HCT116 (cell line): Measurements from ENCODE around the gene RSPO1. TPM values are rescaled to one million over a fixed set of nuclear protein-coding genes. Genes with fewer than 3 reads are reported as not detected.

Experiments
- ATAC-seq: fragments of 200-7000 bp; cut with Tn5 transposase; 2 replicates; pipeline ENCODE4 v1.9.1; 2020; ENCODE audit warnings: mild to moderate bottlenecking, moderate library complexity
- BruUV-seq: library from RNA; stranded (reverse); fragments of 400-500 nt; replicated peaks from 2 replicates; lab custom pipeline; 2021; lab: Mats Ljungman, UMichigan
- CTCF ChIA-PET: fragments of 300-600 bp; sonication (Branson Sonifier 250); formaldehyde crosslinking; loops from one replicate; lab custom pipeline; 2021; ENCODE audit warnings: antibody characterized with exemption; lab: Charles Lee
- POLR2A ChIA-PET: fragments of 300-600, 350-600 bp; sonication (Branson Sonifier 250); formaldehyde crosslinking; loops from one replicate; lab custom pipeline; 2021; ENCODE audit warnings: antibody characterized with exemption; lab: Charles Lee
- RAD21 ChIA-PET, 2 experiments: fragments of 300-600 bp; sonication (Branson Sonifier 250); formaldehyde crosslinking; loops; one replicate each; lab custom pipeline; 2023; ENCODE audit warnings: low total read pairs in 2 of 2; ENCODE audit not compliant: uncharacterized antibody in 2 of 2, unreplicated experiment in 2 of 2, low non-redundant PET in 1 of 2; lab: Charles Lee
- DNase-seq: peaks from one replicate; pipeline ENCODE4 v3.0.0-alpha.2; 2010; ENCODE audit warnings: low read depth, low spot score
- H2AFZ ChIP-seq: fragments of 200-600 bp; shearing (Covaris generic), sonication (generic); 2 replicates; pipeline ENCODE4 v1.6.1; 2017; ENCODE audit warnings: low read depth, mixed run types, mixed read lengths, antibody characterized with exemption, low read length; ENCODE audit not compliant: poor library complexity, severe bottlenecking
- H3K27ac ChIP-seq: 2 replicates; pipeline ENCODE4 v1.5.1; 2012; ENCODE audit warnings: low read depth, low read length
- H3K27me3 ChIP-seq: fragments of 200-600 bp; sonication (generic); 2 replicates; pipeline ENCODE4 v1.6.1; 2016; ENCODE audit warnings: mixed run types, low read length, mixed read lengths; ENCODE audit not compliant: insufficient read depth
- H3K36me3 ChIP-seq, 2 experiments: fragments of 200-500 bp in 1 of 2; fragments of 200-600 bp in 1 of 2; sonication (Bioruptor generic) in 1 of 2; sonication (generic) in 1 of 2; 2 replicates each; pipeline versions ENCODE4 v1.5.1 to v1.6.1; 2014 to 2016; ENCODE audit warnings: low read length in 2 of 2, inconsistent platforms in 1 of 2, mixed read lengths in 1 of 2, mixed run types in 1 of 2; ENCODE audit not compliant: insufficient read depth in 2 of 2, control insufficient read depth in 1 of 2
- H3K4me1 ChIP-seq, 2 experiments: fragments of 200-600 bp in 1 of 2; sonication (generic) in 1 of 2; 2 replicates each; pipeline versions ENCODE4 v1.5.1 to v1.6.1; 2012 to 2017; ENCODE audit warnings: low read length in 2 of 2, inconsistent platforms in 1 of 2, mild to moderate bottlenecking in 1 of 2, mixed read lengths in 1 of 2, mixed run types in 1 of 2, moderate library complexity in 1 of 2; ENCODE audit not compliant: insufficient read depth in 2 of 2, control insufficient read depth in 1 of 2
- H3K4me2 ChIP-seq: fragments of 200-600 bp; sonication (generic); 2 replicates; pipeline ENCODE4 v1.6.1; 2017; ENCODE audit warnings: mixed run types, low read length, mixed read lengths
- H3K4me3 ChIP-seq, 2 experiments: fragments of 200-600 bp in 1 of 2; sonication (generic) in 1 of 2; replicated peaks in 1 of 2; 2 replicates each; pipeline ENCODE4 v1.5.1; 2011 to 2016; ENCODE audit warnings: low read length in 2 of 2, control low read depth in 1 of 2, low read depth in 1 of 2, mild to moderate bottlenecking in 1 of 2, mixed read lengths in 1 of 2, mixed run types in 1 of 2
- H3K79me2 ChIP-seq: fragments of 200-600 bp; sonication (generic); 2 replicates; pipeline ENCODE4 v1.6.1; 2017; ENCODE audit warnings: mild to moderate bottlenecking, mixed run types, low read length, moderate library complexity, mixed read lengths; ENCODE audit not compliant: insufficient read depth
- H3K9ac ChIP-seq: fragments of 200-600 bp; sonication (generic); 2 replicates; pipeline ENCODE4 v1.6.1; 2016; ENCODE audit warnings: low read length, mixed read lengths
- H3K9me2 ChIP-seq: fragments of 200-600 bp; sonication (generic), shearing (Covaris generic); 2 replicates; pipeline ENCODE4 v1.6.1; 2017; ENCODE audit warnings: mixed run types, mild to moderate bottlenecking, moderate library complexity; ENCODE audit not compliant: insufficient read depth
- H3K9me3 ChIP-seq, 2 experiments: fragments of 200-500 bp in 1 of 2; fragments of 200-600 bp in 1 of 2; sonication (Bioruptor generic) in 1 of 2; sonication (generic) in 1 of 2; 2 replicates each; pipeline ENCODE4 v1.6.1; 2014 to 2017; ENCODE audit warnings: low read length in 2 of 2, mixed read lengths in 2 of 2, inconsistent platforms in 1 of 2, low read depth in 1 of 2, mild to moderate bottlenecking in 1 of 2, mixed run types in 1 of 2, moderate library complexity in 1 of 2; ENCODE audit not compliant: control insufficient read depth in 1 of 2, insufficient read depth in 1 of 2
- H4K20me1 ChIP-seq: fragments of 200-600 bp; sonication (generic), shearing (Covaris generic); 2 replicates; pipeline ENCODE4 v1.6.1; 2017; ENCODE audit warnings: mixed run types, mild to moderate bottlenecking, moderate library complexity; ENCODE audit not compliant: insufficient read depth
- CBX3 ChIP-seq: IDR thresholded peaks from 2 replicates; pipeline ENCODE4 v1.6.1; 2012; ENCODE audit warnings: low read depth
- CEBPB ChIP-seq: IDR thresholded peaks from 2 replicates; pipeline ENCODE4 v1.6.1; 2012; ENCODE audit warnings: low read depth
- EGR1 ChIP-seq: IDR thresholded peaks from 2 replicates; pipeline ENCODE4 v1.6.1; 2012; ENCODE audit warnings: low read depth
- ELF1 ChIP-seq: IDR thresholded peaks from 2 replicates; pipeline ENCODE4 v1.6.1; 2012; ENCODE audit warnings: low read depth, borderline replicate concordance
- EZH2 ChIP-seq: fragments of 200-600 bp; sonication (generic); IDR thresholded peaks from 2 replicates; pipeline ENCODE4 v1.6.1; 2017; ENCODE audit warnings: antibody characterized with exemption, mixed run types
- JUND ChIP-seq: IDR thresholded peaks from 2 replicates; pipeline ENCODE4 v1.6.1; 2012
- MAX ChIP-seq: IDR thresholded peaks from 2 replicates; pipeline ENCODE4 v1.6.1; 2012
- POLR2A ChIP-seq: IDR thresholded peaks from 2 replicates; pipeline ENCODE4 v1.7.0; 2011; ENCODE audit warnings: borderline replicate concordance; ENCODE audit not compliant: insufficient read depth, insufficient read length; ENCODE audit errors: extremely low read depth
- POLR2AphosphoS5 ChIP-seq: IDR thresholded peaks from 2 replicates; pipeline ENCODE4 v1.6.1; 2011; ENCODE audit warnings: mild to moderate bottlenecking, low read depth, low read length, moderate library complexity
- RAD21 ChIP-seq: IDR thresholded peaks from 2 replicates; pipeline ENCODE4 v1.6.1; 2012; ENCODE audit warnings: low read depth, mild to moderate bottlenecking
- SP1 ChIP-seq: IDR thresholded peaks from 2 replicates; pipeline ENCODE4 v1.6.1; 2012; ENCODE audit warnings: low read depth
- TCF7L2 ChIP-seq: IDR thresholded peaks from 2 replicates; pipeline ENCODE4 v1.7.0; 2011; ENCODE audit warnings: borderline replicate concordance, inconsistent platforms; ENCODE audit not compliant: insufficient read depth, insufficient read length; ENCODE audit errors: extremely low read depth
- YY1 ChIP-seq: IDR thresholded peaks from 2 replicates; pipeline ENCODE4 v1.6.1; 2011; ENCODE audit warnings: low read length, low read depth, moderate library complexity, mild to moderate bottlenecking; ENCODE audit not compliant: insufficient replicate concordance; ENCODE audit errors: extremely low read depth
- ZBTB33 ChIP-seq: IDR thresholded peaks from 2 replicates; pipeline ENCODE4 v1.6.1; 2011; ENCODE audit warnings: mild to moderate bottlenecking, low read length, moderate library complexity; ENCODE audit not compliant: insufficient replicate concordance; ENCODE audit errors: extremely low read depth
- ZFX ChIP-seq: fragments of 450-650 bp; IDR thresholded peaks from 2 replicates; pipeline ENCODE4 v1.6.1; 2017
- ZNF274 ChIP-seq: fragments of 200-500 bp; sonication (Bioruptor generic); IDR thresholded peaks from 2 replicates; pipeline ENCODE4 v1.6.1; 2014; ENCODE audit warnings: mild to moderate bottlenecking, low read depth, low read length, inconsistent platforms
- intact Hi-C: fragments of 100-400 bp; cut with micrococcal nuclease; formaldehyde crosslinking; loops from 2 replicates; pipeline ENCODE4 v1.10.0; 2022
- total RNA-seq: library from RNA; stranded (reverse); gene quantifications from one replicate; pipeline ENCODE4 v1.2.1, GENCODE V29; 2021; ENCODE audit not compliant: unreplicated experiment

Gene RSPO1
- total RNA-seq, 1 experiment from 2014 or later = 0.15 TPM

DNA sequence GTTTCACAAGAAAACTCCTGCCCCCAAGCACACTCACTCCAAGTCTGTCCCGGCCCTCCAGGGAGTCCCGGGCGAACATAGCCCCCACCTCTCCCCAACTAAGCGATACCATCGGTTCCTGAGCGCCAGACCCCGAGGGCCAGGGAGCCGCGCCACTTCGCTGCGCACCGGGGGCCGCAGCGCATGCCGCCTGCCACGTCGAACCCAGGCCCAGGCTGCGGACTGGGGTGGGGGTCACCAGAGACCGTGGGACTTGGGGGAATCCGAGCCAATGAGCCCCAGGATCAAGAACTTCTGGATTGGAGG is 801 bp downstream of the RSPO1 start (continued):
- TF ChIP-seq TCF7L2 (no peak), RAD21 (no peak), POLR2A (no peak)

- H2AFZ ChIP-seq = no peak overlapping the region
- H3K4me3 ChIP-seq = no peak overlapping the region
- H4K20me1 ChIP-seq = no peaks in the 10 kb centered on the region
- H3K79me2 ChIP-seq = no peaks in the 10 kb centered on the region
- no peak overlapping the region for H3K27ac ChIP-seq
- no peak overlapping the region for H3K4me2 ChIP-seq
- intact Hi-C loops = no loop called here
- no peaks in the 10 kb centered on the region for H3K9me3 ChIP-seq
- TF ChIP-seq JUND (no peak), SP1 (no peak), TCF7L2 (no peak), ZNF274 (no peak)
- ATAC-seq = no peak
- ChIA-PET CTCF (no interaction called here), RAD21 (no interaction called here), POLR2A (no interaction called here)
- no peaks in the 10 kb centered on the region for H3K9me2 ChIP-seq
- no peak for DNase-seq
- BruUV-seq = no TSS peak
- H3K27me3 ChIP-seq = peaks cover 48% of the 10 kb centered on the region
- H3K36me3 ChIP-seq = no peaks in the 10 kb centered on the region
- no peaks in the 10 kb centered on the region; a peak in 1 of 4 replicates for H3K4me1 ChIP-seq
- no peak overlapping the region for H3K9ac ChIP-seq
Measured at GRCh38 chr1:37633040-37633937, 1.4 kb downstream of the RSPO1 start.

DNA sequence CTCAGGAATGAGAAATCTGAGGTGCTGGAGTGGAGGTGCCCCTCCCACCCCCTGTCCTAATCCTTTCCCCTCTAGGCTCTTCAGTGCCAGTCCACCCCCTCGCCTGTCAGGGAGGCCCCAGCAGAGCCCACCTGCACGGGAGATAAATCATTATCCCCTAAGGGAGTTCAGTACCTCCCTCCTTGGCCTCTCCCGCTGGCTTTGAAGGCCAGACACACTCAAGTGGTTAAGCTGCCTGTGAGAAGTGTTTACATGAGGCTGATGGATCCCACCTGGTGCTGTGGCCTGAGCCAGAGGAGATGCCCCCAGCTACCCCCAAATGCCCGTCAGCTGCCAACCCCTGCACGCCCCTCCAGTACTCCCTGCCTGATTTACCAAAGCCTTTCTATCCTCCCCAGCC is 3.7 kb downstream of the RSPO1 start:
- no peaks in the 10 kb centered on the region; a peak in 1 of 4 replicates for H3K4me1 ChIP-seq
- no peak overlapping the region for H3K4me3 ChIP-seq
- H3K79me2 ChIP-seq = no peaks in the 10 kb centered on the region
- ATAC-seq (no peak), DNase-seq (no peak)
- POLR2A ChIA-PET = no interaction called here
- no peaks in the 10 kb centered on the region for H3K36me3 ChIP-seq
- CTCF ChIA-PET = no interaction called here
- H3K4me2 ChIP-seq = no peak overlapping the region
- no TSS peak for BruUV-seq
- no peaks in the 10 kb centered on the region for H4K20me1 ChIP-seq
- no peak overlapping the region for H2AFZ ChIP-seq
- no peak overlapping the region for H3K27ac ChIP-seq
- H3K9me3 ChIP-seq = no peaks in the 10 kb centered on the region
- peaks cover 42% of the 10 kb centered on the region for H3K27me3 ChIP-seq
- no peaks in the 10 kb centered on the region for H3K9me2 ChIP-seq
- RAD21 ChIA-PET = no interaction called here
- no peak overlapping the region for H3K9ac ChIP-seq
- intact Hi-C loops = no loop called here
- TF ChIP-seq CEBPB = no peak
- no peak for TF ChIP-seq EZH2
- TF ChIP-seq ZFX = no peak
- TF ChIP-seq ZBTB33 = no peak
- no peak for TF ChIP-seq CBX3
- TF ChIP-seq ZNF274 = no peak
- no peak for TF ChIP-seq JUND
- TF ChIP-seq MAX = no peak
- no peak for TF ChIP-seq POLR2AphosphoS5
- TF ChIP-seq ELF1 = no peak
- no peak for TF ChIP-seq YY1
- TF ChIP-seq EGR1 = no peak
